Transverse colon (tissue), 4 donors: ENCODE measurements around the gene RGR. TPM values are rescaled to one million over a fixed set of nuclear protein-coding genes. Genes with fewer than 3 reads are reported as not detected.

Experiments
- DNase-seq: peaks from one replicate; pipeline ENCODE4 v3.0.0-alpha.2; 2019
- H3K27ac ChIP-seq, 4 donors: fragments of 200-600 bp; sonication (generic); 2 replicates each; pipeline ENCODE4 v1.5.1; 2016 to 2018; ENCODE audit warnings: inconsistent platforms in 4 of 4
- H3K27me3 ChIP-seq: fragments of 200-600 bp; sonication (generic); 2 replicates; pipeline ENCODE4 v1.5.1; 2017; ENCODE audit warnings: inconsistent platforms
- H3K36me3 ChIP-seq, 4 donors: fragments of 200-600 bp; sonication (generic); 2 replicates each; pipeline ENCODE4 v1.5.1; 2017 to 2019; ENCODE audit warnings: inconsistent platforms in 4 of 4
- H3K4me1 ChIP-seq, 4 donors: fragments of 200-600 bp; sonication (generic); 2 replicates each; pipeline ENCODE4 v1.5.1; 2017 to 2020; ENCODE audit warnings: inconsistent platforms in 4 of 4
- H3K4me3 ChIP-seq, 4 donors: fragments of 200-600 bp; sonication (generic); 1 replicate in 1 of 4; 2 replicates in 3 of 4; pipeline versions ENCODE4 v1.5.1 to v1.6.1; 2017 to 2019; ENCODE audit warnings: inconsistent platforms in 4 of 4
- H3K9me3 ChIP-seq, 2 donors: fragments of 200-600 bp; sonication (generic); 2 replicates each; pipeline ENCODE4 v1.5.1; 2017 to 2019; ENCODE audit warnings: inconsistent platforms in 2 of 2
- CTCF ChIP-seq, 5 experiments: fragments of 200-600 bp in 3 of 5; fragments of 450-650 bp in 2 of 5; sonication (generic) in 3 of 5; IDR thresholded peaks; 1 replicate in 2 of 5; 2 replicates in 3 of 5; pipeline ENCODE4 v1.5.1; 2016 to 2017; ENCODE audit warnings: antibody characterized with exemption in 5 of 5, inconsistent platforms in 3 of 5, mild to moderate bottlenecking in 2 of 5, moderate library complexity in 1 of 5
- EP300 ChIP-seq: sonication (generic); formaldehyde crosslinking; IDR thresholded peaks from one replicate; pipeline ENCODE4 v1.6.1; 2017; ENCODE audit warnings: antibody characterized with exemption, low read depth
- POLR2A ChIP-seq: fragments of 450-650 bp; IDR thresholded peaks from one replicate; pipeline ENCODE4 v1.6.1; 2016; ENCODE audit warnings: antibody characterized with exemption, mild to moderate bottlenecking, moderate library complexity
- POLR2AphosphoS5 ChIP-seq, 3 donors: sonication (generic); formaldehyde crosslinking; IDR thresholded peaks; one replicate each; pipeline ENCODE4 v1.6.1; 2016; ENCODE audit warnings: antibody characterized with exemption in 3 of 3
- WGBS, 2 donors: methylation state at CpG; one replicate each; pipeline ENCODE4 v1.1.5; 2018; ENCODE audit warnings: low coverage in 1 of 2; 5-methylcytosine and 5-hydroxymethylcytosine counted together
- in situ Hi-C, 4 donors: fragments of 200-750 bp; cut with MboI; loops; one replicate each; pipeline versions ENCODE4 v1.15.0 to v1.15.1; 2017; ENCODE audit warnings: low sequenced_read_pairs in 3 of 4, low pct_ligation_motif_present in 1 of 4, low pct_unique_long_range_greater_than_20kb in 1 of 4
- intact Hi-C: fragments of 100-400 bp; cut with DNase I; formaldehyde crosslinking; loops from one replicate; pipeline ENCODE4 v1.15.1; 2023; ENCODE audit warnings: low total_unique reads
- total RNA-seq, 4 donors: library from RNA; depleted of rRNA; stranded (reverse); fragments of >200 nt; gene quantifications; one replicate each; pipeline ENCODE4 v1.1.0, GENCODE V29; 2016

Gene RGR
- total RNA-seq, 4 donors from 2014 or later: 1.1 to 6.0 (median 1.2) TPM; not detected in 1

GRCh38 chr10:84248794-84249193 lies 3.9 kb downstream of the RGR start:
- Histone ChIP-seq H3K4me3 (no peak overlapping the region), H3K9me3 (no peaks in the 10 kb centered on the region), H3K27ac (no peak overlapping the region), H3K36me3 (no peaks in the 10 kb centered on the region), H3K27me3 (no peaks in the 10 kb centered on the region), H3K4me1 (no peaks in the 10 kb centered on the region)
- TF ChIP-seq CTCF (IDR thresholded peaks at IDR 0.05) (no peak), POLR2A (no peak), EP300 (no peak)
- DNase-seq: no peak
- WGBS, 2 donors: 71 to 78% methylated on average over 2 to 12 of the region's 12 CpGs
- intact Hi-C loops (no loop called here), in situ Hi-C loops (no loop called here)

- no peak overlapping the region for H3K27ac ChIP-seq
- WGBS, 2 donors: 70 to 73% methylated on average over 7 to 10 of the region's 10 CpGs
- TF ChIP-seq CTCF (IDR thresholded peaks at IDR 0.05) (no peak), POLR2A (no peak), EP300 (no peak), POLR2AphosphoS5 (IDR thresholded peaks at IDR 0.05) (no peak)
- no peak overlapping the region for H3K4me3 ChIP-seq
- peaks cover 0 to 4% (median 0%) of the 10 kb centered on the region in 4 donors for H3K4me1 ChIP-seq
- H3K9me3 ChIP-seq: no peaks in the 10 kb centered on the region
- H3K36me3 ChIP-seq: no peaks in the 10 kb centered on the region
- peaks cover 10% of the 10 kb centered on the region for H3K27me3 ChIP-seq
- in situ Hi-C loops (no loop called here), intact Hi-C loops (no loop called here)
- DNase-seq: no peak
Measured at GRCh38 chr10:84254552-84255478, 10.0 kb downstream of the RGR start.

- intact Hi-C loops: no loop called here
- in situ Hi-C loops: no loop called here
- no peak overlapping the region for H3K27ac ChIP-seq
- no peaks in the 10 kb centered on the region for H3K9me3 ChIP-seq
- no peak for TF ChIP-seq POLR2AphosphoS5 (IDR thresholded peaks at IDR 0.05)
- no peak for TF ChIP-seq POLR2A
- TF ChIP-seq CTCF (IDR thresholded peaks at IDR 0.05): peak; percentile 34 to 53 (median 38)
- no peak for TF ChIP-seq EP300
- DNase-seq: peak; percentile 56
- H3K27me3 ChIP-seq: peaks cover 10% of the 10 kb centered on the region
- peaks cover 0 to 4% (median 0%) of the 10 kb centered on the region in 4 donors for H3K4me1 ChIP-seq
- no peaks in the 10 kb centered on the region for H3K36me3 ChIP-seq
- WGBS, 2 donors: 25 to 44% methylated on average over 4 to 35 of the region's 35 CpGs
- no peak overlapping the region for H3K4me3 ChIP-seq
Measured at GRCh38 chr10:84256510-84257342, 11.9 kb downstream of the RGR start.

- 75 to 97% methylated on average over 5 to 15 of the region's 15 CpGs for WGBS, 2 donors
- in situ Hi-C loops: no loop called here
- Histone ChIP-seq H3K36me3 (no peaks in the 10 kb centered on the region), H3K4me1 (peaks cover 0 to 4% (median 0%) of the 10 kb centered on the region in 4 donors), H3K9me3 (no peaks in the 10 kb centered on the region), H3K27me3 (peaks cover 10% of the 10 kb centered on the region), H3K4me3 (no peak overlapping the region), H3K27ac (no peak overlapping the region)
- no peak for DNase-seq
- TF ChIP-seq POLR2A: no peak
- no peak for TF ChIP-seq EP300
- intact Hi-C loops: no loop called here
Measured at GRCh38 chr10:84257343-84258020, 12.6 kb downstream of the RGR start.
